ENCODE data around the gene LY6G5B.

DNA sequence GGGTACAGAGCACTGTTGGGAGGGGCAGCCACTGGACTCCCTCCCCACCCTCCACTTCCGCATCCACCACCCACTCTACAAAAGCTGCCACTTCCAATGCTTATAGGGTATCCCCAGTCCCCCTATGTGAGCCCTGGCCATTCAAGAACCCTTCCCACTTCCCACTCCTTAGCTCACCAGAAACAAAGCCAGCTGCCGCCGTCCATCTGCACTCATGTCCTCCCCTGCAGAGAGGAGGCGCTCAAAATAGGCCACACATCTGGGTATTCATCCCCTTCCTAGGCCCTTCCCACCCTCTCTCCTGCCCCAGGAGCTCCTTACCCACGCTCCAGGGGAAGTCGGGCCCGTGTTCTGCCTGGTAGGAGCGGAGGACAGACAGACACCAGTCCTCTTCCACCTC is 17.5 kb downstream of the LY6G5B start:
- TF ChIP-seq EZH2phosphoT487 (IDR thresholded peaks at IDR 0.05; ENCODE audit: insufficient read depth, low read depth) (no peak), EZH2 (IDR thresholded peaks at IDR 0.05; ENCODE audit: insufficient read depth, poor library complexity, severe bottlenecking) (no peak)
